DMS53 treated with DMSO at 0.1 percent for 48 hours (cell line): Measurements from ENCODE around the gene OTOP1.
"Not testable (repeated sequence)": the region's sequence is repeated elsewhere in the genome, so short reads cannot be mapped to it uniquely, and the experiment has no call there.

Experiments
- DNase-seq: peaks from one replicate; lab custom pipeline; 2025; ENCODE audit not compliant: unreplicated experiment; lab: John Stamatoyannopoulos, UW

Gene OTOP1

GRCh38 chr4:4239551-4239950 is 12.8 kb upstream of the OTOP1 start:
- not testable (repeated sequence) for DNase-seq

- DNase-seq, result no peak
These were observed 6.9 kb upstream of the OTOP1 start for GRCh38 chr4:4233610-4234009.

GRCh38 chr4:4228356-4228668 is 1.6 kb upstream of the OTOP1 start:
- DNase-seq, result no peak

- no peak for DNase-seq
These were observed 1.0 kb upstream of the OTOP1 start for GRCh38 chr4:4227510-4228355.

GRCh38 chr4:4225915-4226605 is 669 bp downstream of the OTOP1 start:
- DNase-seq, result no peak

- no peak for DNase-seq
These were observed 9.6 kb downstream of the OTOP1 start for GRCh38 chr4:4217113-4217512.

- DNase-seq, result peak; percentile 6
These were observed 10.1 kb downstream of the OTOP1 start for GRCh38 chr4:4216648-4217047.

- DNase-seq, result not testable (repeated sequence)
These were observed 13.1 kb downstream of the OTOP1 start for GRCh38 chr4:4213674-4214073.

- no peak for DNase-seq
These were observed 20.5 kb downstream of the OTOP1 start for GRCh38 chr4:4206204-4206603.

GRCh38 chr4:4204401-4204745 is 22.4 kb downstream of the OTOP1 start:
- no peak for DNase-seq

GRCh38 chr4:4203688-4204400 is 22.9 kb downstream of the OTOP1 start:
- DNase-seq, result no peak

- DNase-seq, result no peak
These were observed 24.2 kb downstream of the OTOP1 start for GRCh38 chr4:4202510-4202909.

GRCh38 chr4:4200624-4201023 is 26.1 kb downstream of the OTOP1 start:
- no peak for DNase-seq

- no peak for DNase-seq
These were observed 31.4 kb downstream of the OTOP1 start for GRCh38 chr4:4195354-4195753.

GRCh38 chr4:4188557-4188956 is 38.2 kb downstream of the OTOP1 start:
- not testable (repeated sequence) for DNase-seq

GRCh38 chr4:4185528-4185927 is 41.2 kb downstream of the OTOP1 start:
- DNase-seq, result no peak

GRCh38 chr4:4182835-4183568 is 43.7 kb downstream of the OTOP1 start:
- DNase-seq, result no peak

- no peak for DNase-seq
These were observed 56.1 kb downstream of the OTOP1 start for GRCh38 chr4:4170596-4171150.

- DNase-seq, result not testable (repeated sequence)
These were observed 58.5 kb downstream of the OTOP1 start for GRCh38 chr4:4167981-4168780.

- DNase-seq, result not testable (repeated sequence)
These were observed 59.7 kb downstream of the OTOP1 start for GRCh38 chr4:4166986-4167385.
